Spleen (tissue), 7 donors: ENCODE measurements around the gene ZNF333.

ENCODE experiments used
- POLR2AphosphoS5 ChIP-seq, 3 donors: sonication (generic); formaldehyde crosslinking; IDR thresholded peaks; one replicate each; pipeline ENCODE4 v1.5.1; 2017; ENCODE audit warnings: antibody characterized with exemption in 3 of 3
- TF ChIP-seq, protein P1 (sequence below), 11 experiments: fragments of 200-600 bp in 7 of 11; fragments of 450-650 bp in 4 of 11; sonication (generic) in 4 of 11; IDR thresholded peaks in 8 of 11; conservative IDR thresholded peaks in 3 of 11; 1 replicate in 7 of 11; 2 replicates in 4 of 11; pipeline versions ENCODE4 v1.4.0 to v1.8.0; 2016 to 2021; ENCODE audit warnings: antibody characterized with exemption in 11 of 11, inconsistent platforms in 4 of 11, mild to moderate bottlenecking in 1 of 11
- donor health status: DM: no; HTN: no; CAD: no; lungs with moderate emphysema.
- donor health status: DM: no; HTN: no; CAD: no.
- donor health status: DM: no; HTN: no; CAD: no.

GRCh38 chr19:14703833-14704232 is 14.0 kb downstream of the ZNF333 start:
- TF ChIP-seq, protein P1, sequence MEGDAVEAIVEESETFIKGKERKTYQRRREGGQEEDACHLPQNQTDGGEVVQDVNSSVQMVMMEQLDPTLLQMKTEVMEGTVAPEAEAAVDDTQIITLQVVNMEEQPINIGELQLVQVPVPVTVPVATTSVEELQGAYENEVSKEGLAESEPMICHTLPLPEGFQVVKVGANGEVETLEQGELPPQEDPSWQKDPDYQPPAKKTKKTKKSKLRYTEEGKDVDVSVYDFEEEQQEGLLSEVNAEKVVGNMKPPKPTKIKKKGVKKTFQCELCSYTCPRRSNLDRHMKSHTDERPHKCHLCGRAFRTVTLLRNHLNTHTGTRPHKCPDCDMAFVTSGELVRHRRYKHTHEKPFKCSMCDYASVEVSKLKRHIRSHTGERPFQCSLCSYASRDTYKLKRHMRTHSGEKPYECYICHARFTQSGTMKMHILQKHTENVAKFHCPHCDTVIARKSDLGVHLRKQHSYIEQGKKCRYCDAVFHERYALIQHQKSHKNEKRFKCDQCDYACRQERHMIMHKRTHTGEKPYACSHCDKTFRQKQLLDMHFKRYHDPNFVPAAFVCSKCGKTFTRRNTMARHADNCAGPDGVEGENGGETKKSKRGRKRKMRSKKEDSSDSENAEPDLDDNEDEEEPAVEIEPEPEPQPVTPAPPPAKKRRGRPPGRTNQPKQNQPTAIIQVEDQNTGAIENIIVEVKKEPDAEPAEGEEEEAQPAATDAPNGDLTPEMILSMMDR (IDR thresholded peaks at IDR 0.05 in 8 of 11, conservative IDR thresholded peaks at IDR 0.05 in 3 of 11): no peak
- no peak for TF ChIP-seq POLR2AphosphoS5 (IDR thresholded peaks at IDR 0.05)
